ENCODE results near the gene TNRC6C.

GRCh38 chr17:77930780-77931768 is 27.4 kb upstream of the TNRC6C start:
- TF ChIP-seq, protein P1, sequence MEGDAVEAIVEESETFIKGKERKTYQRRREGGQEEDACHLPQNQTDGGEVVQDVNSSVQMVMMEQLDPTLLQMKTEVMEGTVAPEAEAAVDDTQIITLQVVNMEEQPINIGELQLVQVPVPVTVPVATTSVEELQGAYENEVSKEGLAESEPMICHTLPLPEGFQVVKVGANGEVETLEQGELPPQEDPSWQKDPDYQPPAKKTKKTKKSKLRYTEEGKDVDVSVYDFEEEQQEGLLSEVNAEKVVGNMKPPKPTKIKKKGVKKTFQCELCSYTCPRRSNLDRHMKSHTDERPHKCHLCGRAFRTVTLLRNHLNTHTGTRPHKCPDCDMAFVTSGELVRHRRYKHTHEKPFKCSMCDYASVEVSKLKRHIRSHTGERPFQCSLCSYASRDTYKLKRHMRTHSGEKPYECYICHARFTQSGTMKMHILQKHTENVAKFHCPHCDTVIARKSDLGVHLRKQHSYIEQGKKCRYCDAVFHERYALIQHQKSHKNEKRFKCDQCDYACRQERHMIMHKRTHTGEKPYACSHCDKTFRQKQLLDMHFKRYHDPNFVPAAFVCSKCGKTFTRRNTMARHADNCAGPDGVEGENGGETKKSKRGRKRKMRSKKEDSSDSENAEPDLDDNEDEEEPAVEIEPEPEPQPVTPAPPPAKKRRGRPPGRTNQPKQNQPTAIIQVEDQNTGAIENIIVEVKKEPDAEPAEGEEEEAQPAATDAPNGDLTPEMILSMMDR (IDR thresholded peaks at IDR 0.05; ENCODE audit: poor library complexity): no peak
- no peak for TF ChIP-seq EZH2 (IDR thresholded peaks at IDR 0.05; ENCODE audit: borderline replicate concordance)

Data from hepatocyte (in vitro differentiated cells).